Left kidney (tissue), 2 donors: ENCODE data around the gene DCTN4. TPM values are rescaled to one million over a fixed set of nuclear protein-coding genes. Genes with fewer than 3 reads are reported as not detected.

Experiments
- DNase-seq: peaks from one replicate; pipeline ENCODE4 v3.0.0-alpha.2; 2013
- polyA plus RNA-seq: library from polyadenylated mRNA; unstranded; fragments of 120-200 nt; gene quantifications from one replicate; pipeline ENCODE4 v1.2.1, GENCODE V29; 2013; ENCODE audit not compliant: insufficient read length

The DCTN4 gene
- polyA plus RNA-seq, 1 donor: 82.6 TPM

- no peak for DNase-seq
Measured at GRCh38 chr5:150671509-150672236, 87.1 kb downstream of the DCTN4 start.

- DNase-seq: no peak
Measured at GRCh38 chr5:150670948-150671310, 87.9 kb downstream of the DCTN4 start.

- no peak for DNase-seq
Measured at GRCh38 chr5:150670275-150670947, 88.4 kb downstream of the DCTN4 start.

GRCh38 chr5:150665044-150665443 is 93.8 kb downstream of the DCTN4 start:
- no peak for DNase-seq

- DNase-seq: no peak
Measured at GRCh38 chr5:150663936-150664335, 94.9 kb downstream of the DCTN4 start.

- no peak for DNase-seq
Measured at GRCh38 chr5:150662731-150663516, 95.9 kb downstream of the DCTN4 start.

GRCh38 chr5:150661821-150662596 is 96.8 kb downstream of the DCTN4 start:
- no peak for DNase-seq

- DNase-seq: no peak
Measured at GRCh38 chr5:150661086-150661485, 97.7 kb downstream of the DCTN4 start, which contains the start of gene MYOZ3. Gene MYOZ3, plus strand, starts transcription at chr5:150661251. Its CDS starts 1,691 bp downstream, at chr5:150662942.

GRCh38 chr5:150660108-150660831 is 98.5 kb downstream of the DCTN4 start:
- DNase-seq: no peak

- no peak for DNase-seq
Measured at GRCh38 chr5:150659360-150660107, 99.3 kb downstream of the DCTN4 start.

- DNase-seq: no peak
Measured at GRCh38 chr5:150658699-150659265, 100.0 kb downstream of the DCTN4 start.

Other genes starting within 250 kb of the DCTN4 start
- gene SYNPO, start 118.4 kb downstream of the DCTN4 start, polyA plus RNA-seq: 85.9 TPM
- 6.9 TPM for gene MYOZ3, start 97.8 kb downstream of the DCTN4 start, polyA plus RNA-seq
- gene RBM22, start 58.0 kb downstream of the DCTN4 start, polyA plus RNA-seq: 86.4 TPM
- gene SMIM3, start 19.7 kb upstream of the DCTN4 start, polyA plus RNA-seq: 21.6 TPM
- gene IRGM, start 87.5 kb upstream of the DCTN4 start, polyA plus RNA-seq: 1.5 TPM
- 53.0 TPM for gene ZNF300, start 146.0 kb upstream of the DCTN4 start, polyA plus RNA-seq